ENCODE results near the gene BDP1. TPM values are rescaled to one million over a fixed set of nuclear protein-coding genes. Genes with fewer than 3 reads are reported as not detected.
"Not testable (repeated sequence)": the region's sequence is repeated elsewhere in the genome, so short reads cannot be mapped to it uniquely, and the experiment has no call there.

Gene BDP1
- total RNA-seq, 1 donor from 2014 or later: 23.7 TPM

DNA sequence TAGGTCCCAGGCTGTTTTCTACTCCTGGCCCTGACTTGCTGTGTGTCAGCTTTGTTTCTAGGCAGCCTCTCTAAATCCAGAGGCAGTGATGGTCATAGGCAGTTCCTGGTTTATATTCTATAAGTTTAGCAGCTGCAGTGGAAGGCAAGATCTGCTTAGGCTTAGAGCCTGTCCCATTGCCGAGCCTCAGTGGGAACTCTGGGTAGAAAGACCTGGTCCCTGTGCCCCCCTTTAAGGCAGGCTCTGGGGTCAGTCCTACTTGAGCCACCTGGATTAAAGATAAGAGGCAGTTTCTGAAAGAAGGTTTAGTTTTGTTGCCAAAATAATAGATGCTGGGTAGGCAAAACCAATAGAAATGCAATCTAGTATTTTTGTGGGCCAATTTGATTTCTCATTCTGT lies 145.3 kb downstream of the BDP1 start:
- DNase-seq (ENCODE audit: extremely low spot score, unreplicated experiment): no peak
- H3K9me3 Mint-ChIP-seq (ENCODE audit: unreplicated experiment): no peaks in the 10 kb centered on the region
- no peak overlapping the region for H3K4me3 Mint-ChIP-seq (ENCODE audit: unreplicated experiment)
- H3K4me1 Mint-ChIP-seq (ENCODE audit: unreplicated experiment): peaks cover 25% of the 10 kb centered on the region
- TF ChIP-seq, protein P1, sequence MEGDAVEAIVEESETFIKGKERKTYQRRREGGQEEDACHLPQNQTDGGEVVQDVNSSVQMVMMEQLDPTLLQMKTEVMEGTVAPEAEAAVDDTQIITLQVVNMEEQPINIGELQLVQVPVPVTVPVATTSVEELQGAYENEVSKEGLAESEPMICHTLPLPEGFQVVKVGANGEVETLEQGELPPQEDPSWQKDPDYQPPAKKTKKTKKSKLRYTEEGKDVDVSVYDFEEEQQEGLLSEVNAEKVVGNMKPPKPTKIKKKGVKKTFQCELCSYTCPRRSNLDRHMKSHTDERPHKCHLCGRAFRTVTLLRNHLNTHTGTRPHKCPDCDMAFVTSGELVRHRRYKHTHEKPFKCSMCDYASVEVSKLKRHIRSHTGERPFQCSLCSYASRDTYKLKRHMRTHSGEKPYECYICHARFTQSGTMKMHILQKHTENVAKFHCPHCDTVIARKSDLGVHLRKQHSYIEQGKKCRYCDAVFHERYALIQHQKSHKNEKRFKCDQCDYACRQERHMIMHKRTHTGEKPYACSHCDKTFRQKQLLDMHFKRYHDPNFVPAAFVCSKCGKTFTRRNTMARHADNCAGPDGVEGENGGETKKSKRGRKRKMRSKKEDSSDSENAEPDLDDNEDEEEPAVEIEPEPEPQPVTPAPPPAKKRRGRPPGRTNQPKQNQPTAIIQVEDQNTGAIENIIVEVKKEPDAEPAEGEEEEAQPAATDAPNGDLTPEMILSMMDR (IDR thresholded peaks at IDR 0.05): no peak
- H3K36me3 Mint-ChIP-seq (ENCODE audit: unreplicated experiment): peaks cover 41% of the 10 kb centered on the region
- H3K27ac Mint-ChIP-seq (ENCODE audit: unreplicated experiment): peak overlapping the region; percentile 86
- no peaks in the 10 kb centered on the region for H3K27me3 Mint-ChIP-seq (ENCODE audit: unreplicated experiment)

DNA sequence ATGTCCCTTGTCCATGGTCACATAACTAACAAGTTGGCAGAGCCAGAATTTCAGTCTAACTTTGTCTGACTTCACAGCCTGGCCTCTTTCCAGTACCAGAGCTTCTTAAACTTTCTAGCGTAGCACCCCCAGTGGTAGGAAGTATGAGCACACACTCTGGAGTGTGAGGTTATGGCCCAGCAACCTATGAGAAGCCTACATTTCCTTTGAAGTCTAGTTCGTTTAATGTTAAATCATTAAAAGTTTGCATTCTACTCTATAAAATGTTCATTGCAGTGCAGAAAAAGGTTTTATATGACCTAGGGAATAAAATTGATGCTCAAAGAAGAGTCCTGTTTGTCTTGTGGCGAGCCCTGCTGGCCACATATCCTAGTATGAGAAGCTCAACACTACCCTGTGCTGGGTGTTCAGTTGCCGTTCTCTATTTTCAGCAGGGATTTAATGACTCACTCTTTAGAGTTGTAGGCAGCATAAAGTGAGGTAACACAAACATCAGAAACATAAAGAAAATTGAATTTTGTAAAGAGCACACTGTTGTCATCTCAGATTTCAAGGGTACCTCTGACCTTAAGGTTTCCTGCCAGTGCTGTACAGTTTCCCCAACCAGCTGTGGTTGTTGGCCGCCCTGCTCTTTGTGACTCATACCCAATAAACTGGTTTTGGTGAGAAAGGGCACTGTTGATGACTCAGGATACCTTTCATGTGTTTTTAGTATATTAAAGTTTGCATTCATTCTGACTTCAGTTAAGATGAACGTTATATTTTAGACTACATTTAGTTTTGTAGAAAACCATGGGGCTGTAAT lies 146.0 kb downstream of the BDP1 start:
- Mint-ChIP-seq H3K4me3 (ENCODE audit: unreplicated experiment) (no peak overlapping the region), H3K27ac (ENCODE audit: unreplicated experiment) (peak overlapping the region; percentile 86), H3K27me3 (ENCODE audit: unreplicated experiment) (no peaks in the 10 kb centered on the region), H3K4me1 (ENCODE audit: unreplicated experiment) (peaks cover 25% of the 10 kb centered on the region), H3K9me3 (ENCODE audit: unreplicated experiment) (no peaks in the 10 kb centered on the region), H3K36me3 (ENCODE audit: unreplicated experiment) (peaks cover 36% of the 10 kb centered on the region)
- DNase-seq (ENCODE audit: extremely low spot score, unreplicated experiment): peak; percentile 79
- TF ChIP-seq, protein P1 (IDR thresholded peaks at IDR 0.05): peak; percentile 74

DNA sequence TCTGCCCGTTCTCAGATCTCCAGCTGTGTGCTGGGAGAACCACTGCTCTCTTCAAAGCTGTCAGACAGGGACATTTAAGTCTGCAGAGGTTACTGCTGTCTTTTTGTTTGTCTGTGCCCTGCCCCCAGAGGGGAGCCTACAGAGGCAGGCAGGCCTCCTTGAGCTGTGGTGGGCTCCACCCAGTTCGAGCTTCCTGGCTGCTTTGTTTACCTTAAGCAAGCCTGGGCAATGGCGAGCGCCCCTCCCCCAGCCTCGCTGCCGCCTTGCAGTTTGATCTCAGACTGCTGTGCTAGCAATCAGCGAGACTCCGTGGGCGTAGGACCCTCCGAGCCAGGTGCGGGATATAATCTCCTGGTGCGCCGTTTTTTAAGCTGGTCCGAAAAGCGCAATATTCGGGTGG lies 154.5 kb downstream of the BDP1 start:
- H3K36me3 Mint-ChIP-seq (ENCODE audit: unreplicated experiment): peaks cover 25% of the 10 kb centered on the region
- DNase-seq (ENCODE audit: extremely low spot score, unreplicated experiment); H3K4me3 Mint-ChIP-seq (ENCODE audit: unreplicated experiment); H3K27me3 Mint-ChIP-seq (ENCODE audit: unreplicated experiment); H3K9me3 Mint-ChIP-seq (ENCODE audit: unreplicated experiment); H3K4me1 Mint-ChIP-seq (ENCODE audit: unreplicated experiment); H3K27ac Mint-ChIP-seq (ENCODE audit: unreplicated experiment): not testable (repeated sequence)

DNA sequence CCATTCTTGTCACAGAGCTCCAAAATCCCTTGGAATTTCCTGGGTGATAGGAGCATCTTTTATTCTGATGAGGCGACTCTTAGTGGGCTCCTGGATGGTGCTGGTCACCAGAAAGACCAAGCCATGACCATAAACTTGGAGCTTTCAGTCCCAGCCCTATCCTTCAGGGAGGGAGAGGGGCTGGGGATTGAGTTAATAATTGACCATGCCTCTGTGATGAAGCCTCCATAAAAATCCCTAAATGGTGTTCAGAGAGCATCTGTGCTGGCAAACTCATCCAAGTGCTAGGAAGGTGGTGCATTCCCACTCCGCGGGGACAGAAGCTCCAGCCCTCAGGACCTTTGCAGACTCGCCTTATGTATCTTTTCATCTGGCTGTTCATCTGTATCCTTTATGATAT lies 160.4 kb downstream of the BDP1 start:
- peaks cover 42% of the 10 kb centered on the region for H3K36me3 Mint-ChIP-seq (ENCODE audit: unreplicated experiment)
- no peaks in the 10 kb centered on the region for H3K4me1 Mint-ChIP-seq (ENCODE audit: unreplicated experiment)
- DNase-seq (ENCODE audit: extremely low spot score, unreplicated experiment): no peak
- no peak overlapping the region for H3K27ac Mint-ChIP-seq (ENCODE audit: unreplicated experiment)
- no peaks in the 10 kb centered on the region for H3K27me3 Mint-ChIP-seq (ENCODE audit: unreplicated experiment)
- TF ChIP-seq, protein P1 (IDR thresholded peaks at IDR 0.05): no peak
- H3K9me3 Mint-ChIP-seq (ENCODE audit: unreplicated experiment): peaks cover 3% of the 10 kb centered on the region
- no peak overlapping the region for H3K4me3 Mint-ChIP-seq (ENCODE audit: unreplicated experiment)

Other genes with a start within 250 kb of the BDP1 start
- 25.4 and 30.5 TPM in 2 replicates for gene MCCC2, start 131.7 kb downstream of the BDP1 start, total RNA-seq